ENCODE measurements around the gene APBB1.
A peak's percentile ranks its signal among the peaks of the same experiment; 100 is the strongest.
"Not testable (repeated sequence)": the region's sequence is repeated elsewhere in the genome, so short reads cannot be mapped to it uniquely, and the experiment has no call there.

APBB1 gene

GRCh38 chr11:6415797-6416196 is 3.1 kb downstream of the APBB1 start:
- DNase-seq, result no peak

GRCh38 chr11:6414874-6415328 is 4.0 kb downstream of the APBB1 start:
- peak; percentile 32 for DNase-seq

GRCh38 chr11:6413791-6414201 is 5.1 kb downstream of the APBB1 start:
- DNase-seq, result no peak

GRCh38 chr11:6411594-6412031 is 7.3 kb downstream of the APBB1 start:
- no peak for DNase-seq

GRCh38 chr11:6410695-6411430 is 8.0 kb downstream of the APBB1 start:
- no peak for DNase-seq

- DNase-seq, result no peak
Measured at GRCh38 chr11:6406370-6406769, 12.5 kb downstream of the APBB1 start.

GRCh38 chr11:6405846-6406245 is 13.0 kb downstream of the APBB1 start:
- no peak for DNase-seq

GRCh38 chr11:6405052-6405667 is 13.7 kb downstream of the APBB1 start:
- no peak for DNase-seq

GRCh38 chr11:6404342-6405051 is 14.4 kb downstream of the APBB1 start:
- peak; percentile 40 for DNase-seq

- no peak for DNase-seq
Measured at GRCh38 chr11:6403539-6403938, 15.4 kb downstream of the APBB1 start.

- DNase-seq, result no peak
Measured at GRCh38 chr11:6402561-6402981, 16.3 kb downstream of the APBB1 start.

- no peak for DNase-seq
Measured at GRCh38 chr11:6402061-6402470, 16.8 kb downstream of the APBB1 start.

- DNase-seq, result no peak
Measured at GRCh38 chr11:6401464-6401863, 17.4 kb downstream of the APBB1 start.

- no peak for DNase-seq
Measured at GRCh38 chr11:6400431-6401345, 18.2 kb downstream of the APBB1 start.

- peak; percentile 66 for DNase-seq
Measured at GRCh38 chr11:6397636-6398035, 21.3 kb downstream of the APBB1 start.

- peak; percentile 30 for DNase-seq
Measured at GRCh38 chr11:6397156-6397555, 21.7 kb downstream of the APBB1 start.

- no peak for DNase-seq
Measured at GRCh38 chr11:6395470-6396060, 23.3 kb downstream of the APBB1 start.

GRCh38 chr11:6393989-6394670 is 24.8 kb downstream of the APBB1 start:
- DNase-seq, result no peak

GRCh38 chr11:6392251-6392650 is 26.6 kb downstream of the APBB1 start:
- DNase-seq, result not testable (repeated sequence)

- no peak for DNase-seq
Measured at GRCh38 chr11:6391537-6392134, 27.3 kb downstream of the APBB1 start.
